ENCODE data around the gene GALNT2.

- TF ChIP-seq CREB5 (CRISPR knock-in tag; IDR thresholded peaks at IDR 0.05; ENCODE audit: low read depth) (no peak), BACH2 (CRISPR knock-in tag; IDR thresholded peaks at IDR 0.05; ENCODE audit: borderline replicate concordance) (no peak), ZNF565 (CRISPR knock-in tag; conservative IDR thresholded peaks at IDR 0.05; ENCODE audit: low read depth) (no peak), ZFP3 (CRISPR knock-in tag; IDR thresholded peaks at IDR 0.05) (no peak), PATZ1 (CRISPR knock-in tag; IDR thresholded peaks at IDR 0.05; ENCODE audit: borderline replicate concordance) (no peak), POU6F1 (CRISPR knock-in tag; IDR thresholded peaks at IDR 0.05; ENCODE audit: borderline replicate concordance, low read depth) (no peak), TOX (CRISPR knock-in tag; IDR thresholded peaks at IDR 0.05; ENCODE audit: borderline replicate concordance) (no peak), ZFP30 (CRISPR knock-in tag; IDR thresholded peaks at IDR 0.05) (no peak), PPARA (CRISPR knock-in tag; IDR thresholded peaks at IDR 0.05; ENCODE audit: borderline replicate concordance) (no peak)
Observed at GRCh38 chr1:230204842-230205241, 137.8 kb downstream of the GALNT2 start.
